ENCODE data around the gene NYAP2.

Gene NYAP2

GRCh38 chr2:225378984-225379383 lies 20.5 kb upstream of the NYAP2 start:
- Mint-ChIP-seq H3K9me3 (no peaks in the 10 kb centered on the region), H3K4me3 (no peak overlapping the region), H3K4me1 (peaks cover 12% of the 10 kb centered on the region), H3K27ac (no peak overlapping the region), H3K27me3 (ENCODE audit: low read depth) (peaks cover 4% of the 10 kb centered on the region), H3K36me3 (ENCODE audit: low read depth) (no peaks in the 10 kb centered on the region)
- TF ChIP-seq CTCF (IDR thresholded peaks at IDR 0.05; ENCODE audit: unreplicated experiment in 3 of 3) = no peak

- no peak for TF ChIP-seq CTCF (IDR thresholded peaks at IDR 0.05; ENCODE audit: unreplicated experiment in 3 of 3)
- Mint-ChIP-seq H3K9me3 (no peaks in the 10 kb centered on the region), H3K27me3 (ENCODE audit: low read depth) (peaks cover 4% of the 10 kb centered on the region)
Observed at GRCh38 chr2:225379856-225380255, 19.7 kb upstream of the NYAP2 start.

GRCh38 chr2:225381609-225382008 lies 17.9 kb upstream of the NYAP2 start:
- H3K27me3 Mint-ChIP-seq (ENCODE audit: low read depth) = peaks cover 4% of the 10 kb centered on the region
- peaks cover 2% of the 10 kb centered on the region for H3K9me3 Mint-ChIP-seq
- H3K4me1 Mint-ChIP-seq = no peaks in the 10 kb centered on the region
- no peak for TF ChIP-seq CTCF (IDR thresholded peaks at IDR 0.05; ENCODE audit: unreplicated experiment in 3 of 3)
- no peak overlapping the region for H3K4me3 Mint-ChIP-seq
- no peak overlapping the region for H3K27ac Mint-ChIP-seq
- no peaks in the 10 kb centered on the region for H3K36me3 Mint-ChIP-seq (ENCODE audit: low read depth)

More at GRCh38 chr2:225379856-225380255, 19.7 kb upstream of the NYAP2 start:
- Mint-ChIP-seq H3K4me3 (no peak overlapping the region), H3K27ac (no peak overlapping the region), H3K36me3 (ENCODE audit: low read depth) (no peaks in the 10 kb centered on the region), H3K4me1 (peaks cover 5% of the 10 kb centered on the region)

GRCh38 chr2:225398372-225398771 lies 1.1 kb upstream of the NYAP2 start:
- Mint-ChIP-seq H3K27ac (no peak overlapping the region), H3K4me1 (no peaks in the 10 kb centered on the region), H3K36me3 (ENCODE audit: low read depth) (no peaks in the 10 kb centered on the region), H3K4me3 (no peak overlapping the region), H3K27me3 (ENCODE audit: low read depth) (peaks cover 7% of the 10 kb centered on the region), H3K9me3 (no peaks in the 10 kb centered on the region)
- no peak for TF ChIP-seq CTCF (IDR thresholded peaks at IDR 0.05; ENCODE audit: unreplicated experiment in 3 of 3)

GRCh38 chr2:225400060-225400511 lies 576 bp downstream of the NYAP2 start:
- Mint-ChIP-seq H3K9me3 (no peaks in the 10 kb centered on the region), H3K4me1 (no peaks in the 10 kb centered on the region), H3K4me3 (no peak overlapping the region), H3K36me3 (ENCODE audit: low read depth) (no peaks in the 10 kb centered on the region), H3K27ac (no peak overlapping the region), H3K27me3 (ENCODE audit: low read depth) (peaks cover 12% of the 10 kb centered on the region)
- no peak for TF ChIP-seq CTCF (IDR thresholded peaks at IDR 0.05; ENCODE audit: unreplicated experiment in 3 of 3)

- Mint-ChIP-seq H3K27me3 (ENCODE audit: low read depth) (peaks cover 12% of the 10 kb centered on the region), H3K36me3 (ENCODE audit: low read depth) (no peaks in the 10 kb centered on the region), H3K27ac (no peak overlapping the region), H3K9me3 (no peaks in the 10 kb centered on the region), H3K4me3 (peak overlapping the region in 1 of 3 experiments; percentile 60), H3K4me1 (no peaks in the 10 kb centered on the region)
- TF ChIP-seq CTCF (IDR thresholded peaks at IDR 0.05; ENCODE audit: unreplicated experiment in 3 of 3) = no peak
Observed at GRCh38 chr2:225400546-225401400, 1.3 kb downstream of the NYAP2 start.
